Body of pancreas (tissue), 4 donors: Measurements from ENCODE around the gene PAX2. TPM values are rescaled to one million over a fixed set of nuclear protein-coding genes. Genes with fewer than 3 reads are reported as not detected.

ENCODE experiments used
- ATAC-seq: fragments of 150-250 bp; one replicate; pipeline ENCODE4 v1.9.1; 2016
- DNase-seq, 4 donors: peaks; one replicate each; pipeline ENCODE4 v3.0.0-alpha.2; 2019
- H3K27ac ChIP-seq, 4 donors: fragments of 200-600 bp; sonication (generic); 1 replicate in 3 of 4; 2 replicates in 1 of 4; pipeline versions ENCODE4 v1.5.1 to v1.6.1; 2016 to 2019; ENCODE audit warnings: mild to moderate bottlenecking in 1 of 4, mixed read lengths in 1 of 4, moderate library complexity in 1 of 4
- H3K27me3 ChIP-seq, 2 donors: fragments of 200-600 bp; sonication (generic); one replicate each; pipeline ENCODE4 v1.6.0; 2016; ENCODE audit warnings: mild to moderate bottlenecking in 1 of 2
- H3K36me3 ChIP-seq, 2 donors: fragments of 200-600 bp; sonication (generic); replicated peaks in 1 of 2; 2 replicates each; pipeline ENCODE4 v1.5.1; 2016; ENCODE audit warnings: low read depth in 2 of 2; ENCODE audit not compliant: insufficient read depth in 1 of 2
- H3K4me1 ChIP-seq: fragments of 200-600 bp; sonication (generic); one replicate; pipeline ENCODE4 v1.6.0; 2016
- H3K4me3 ChIP-seq, 2 donors: fragments of 200-600 bp; sonication (generic); 1 replicate in 1 of 2; 2 replicates in 1 of 2; pipeline ENCODE4 v1.5.1; 2016 to 2019
- H3K9me3 ChIP-seq, 3 donors: fragments of 200-600 bp; sonication (generic); 1 replicate in 2 of 3; 2 replicates in 1 of 3; pipeline ENCODE4 v1.5.1; 2016
- POLR2A ChIP-seq, 3 donors: fragments of 450-650 bp; IDR thresholded peaks; one replicate each; pipeline ENCODE4 v1.6.1; 2016; ENCODE audit warnings: antibody characterized with exemption in 3 of 3, mild to moderate bottlenecking in 2 of 3
- WGBS, 2 donors: methylation state at CpG; one replicate each; pipeline ENCODE4 v1.1.5; 2017; 5-methylcytosine and 5-hydroxymethylcytosine counted together
- intact Hi-C: fragments of 100-400 bp; cut with DNase I; formaldehyde crosslinking; loops from one replicate; pipeline ENCODE4 v1.15.1; 2023
- total RNA-seq, 2 donors: library from RNA; depleted of rRNA; stranded (reverse); fragments of >200 nt; gene quantifications; one replicate each; pipeline ENCODE4 v1.1.0, GENCODE V29; 2016
- TF ChIP-seq, protein P1 (sequence below), 7 experiments: fragments of 450-650 bp in 4 of 7; fragments of 200-600 bp in 3 of 7; sonication (generic) in 3 of 7; IDR thresholded peaks; one replicate each; pipeline ENCODE4 v1.5.1; 2016 to 2019; ENCODE audit warnings: antibody characterized with exemption in 7 of 7

The PAX2 gene
- total RNA-seq, 2 donors from 2014 or later = under 0.01 TPM; not detected in 1

DNA sequence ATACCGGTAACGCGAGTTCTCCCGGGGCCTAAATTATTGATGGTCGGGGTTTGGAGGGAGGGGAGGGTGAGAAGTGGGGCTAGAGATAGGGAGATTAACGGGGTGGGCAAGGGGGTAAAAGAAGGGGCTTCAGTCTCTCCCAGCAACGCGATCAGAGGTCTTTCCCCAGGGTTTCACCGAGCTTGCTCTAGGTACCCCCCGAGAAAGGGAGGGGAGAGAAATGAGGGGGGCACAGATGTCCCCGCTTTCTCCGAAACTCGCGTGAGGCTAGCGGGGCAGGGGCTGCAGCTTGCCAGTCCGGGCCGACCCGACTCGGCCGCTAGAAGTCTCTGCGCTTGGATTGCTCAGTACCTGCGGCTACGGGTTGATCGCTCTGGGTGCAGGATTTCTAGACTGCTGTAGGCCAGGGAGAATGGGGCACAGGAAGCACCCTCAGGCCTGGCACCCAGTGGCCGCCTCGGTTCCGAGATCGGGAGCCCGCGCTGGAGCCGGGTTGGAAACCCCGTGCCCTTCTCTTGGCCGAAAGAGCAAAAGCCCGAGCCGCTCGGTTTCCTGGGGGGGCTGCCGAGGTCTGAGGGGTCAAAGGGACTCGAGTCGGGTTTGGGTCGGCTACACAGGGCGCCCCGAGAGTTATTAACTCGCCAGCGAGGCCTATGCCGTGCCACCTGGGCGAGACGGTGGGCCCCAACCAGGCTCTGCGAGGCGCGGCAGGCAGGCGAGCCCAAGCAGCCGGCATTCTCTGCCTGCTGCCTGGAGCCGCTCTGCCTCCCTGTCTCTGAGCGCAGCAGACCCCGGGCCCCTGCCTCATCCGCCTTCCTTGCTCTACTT lies 3.1 kb downstream of the PAX2 start:
- DNase-seq (no peak), ATAC-seq (no peak)
- Histone ChIP-seq H3K4me1 (peaks cover 53% of the 10 kb centered on the region), H3K4me3 (no peak overlapping the region), H3K27me3 (peaks cover 4 to 79% of the 10 kb centered on the region in 2 donors), H3K36me3 (no peaks in the 10 kb centered on the region), H3K27ac (no peak overlapping the region), H3K9me3 (no peaks in the 10 kb centered on the region)
- TF ChIP-seq, protein P1, sequence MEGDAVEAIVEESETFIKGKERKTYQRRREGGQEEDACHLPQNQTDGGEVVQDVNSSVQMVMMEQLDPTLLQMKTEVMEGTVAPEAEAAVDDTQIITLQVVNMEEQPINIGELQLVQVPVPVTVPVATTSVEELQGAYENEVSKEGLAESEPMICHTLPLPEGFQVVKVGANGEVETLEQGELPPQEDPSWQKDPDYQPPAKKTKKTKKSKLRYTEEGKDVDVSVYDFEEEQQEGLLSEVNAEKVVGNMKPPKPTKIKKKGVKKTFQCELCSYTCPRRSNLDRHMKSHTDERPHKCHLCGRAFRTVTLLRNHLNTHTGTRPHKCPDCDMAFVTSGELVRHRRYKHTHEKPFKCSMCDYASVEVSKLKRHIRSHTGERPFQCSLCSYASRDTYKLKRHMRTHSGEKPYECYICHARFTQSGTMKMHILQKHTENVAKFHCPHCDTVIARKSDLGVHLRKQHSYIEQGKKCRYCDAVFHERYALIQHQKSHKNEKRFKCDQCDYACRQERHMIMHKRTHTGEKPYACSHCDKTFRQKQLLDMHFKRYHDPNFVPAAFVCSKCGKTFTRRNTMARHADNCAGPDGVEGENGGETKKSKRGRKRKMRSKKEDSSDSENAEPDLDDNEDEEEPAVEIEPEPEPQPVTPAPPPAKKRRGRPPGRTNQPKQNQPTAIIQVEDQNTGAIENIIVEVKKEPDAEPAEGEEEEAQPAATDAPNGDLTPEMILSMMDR (IDR thresholded peaks at IDR 0.05) = no peak
- no peak for TF ChIP-seq POLR2A (IDR thresholded peaks at IDR 0.05)
- WGBS, 2 donors = 3 to 4% methylated on average over 35 to 56 of the region's 56 CpGs
- intact Hi-C loops = loop anchor here (10.0 kb wide), 1 partner anchor 184 kb away; no protein-coding TSS in a partner anchor

DNA sequence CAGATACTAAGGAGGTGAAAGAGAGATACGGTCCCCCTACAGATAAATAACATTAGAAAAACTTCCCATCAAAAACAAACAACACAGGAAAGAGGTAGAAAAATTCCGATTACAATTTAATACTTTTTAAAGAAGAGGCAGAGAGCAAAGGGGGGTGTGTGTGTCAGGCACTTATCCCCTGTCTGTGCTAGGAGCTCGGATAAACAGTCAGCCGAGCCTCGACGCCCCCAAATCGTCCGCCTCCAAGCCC lies 3.6 kb downstream of the PAX2 start:
- Histone ChIP-seq H3K27ac (no peak overlapping the region), H3K9me3 (no peaks in the 10 kb centered on the region), H3K27me3 (peaks cover 4 to 74% of the 10 kb centered on the region in 2 donors), H3K36me3 (no peaks in the 10 kb centered on the region), H3K4me3 (no peak overlapping the region), H3K4me1 (peaks cover 47% of the 10 kb centered on the region)
- TF ChIP-seq, protein P1 (IDR thresholded peaks at IDR 0.05) = no peak
- intact Hi-C loops = loop anchor here (10.0 kb wide), 1 partner anchor 184 kb away; no protein-coding TSS in a partner anchor
- no peak for DNase-seq
- no peak for ATAC-seq
- WGBS, 2 donors = 6 to 7% methylated on average over 8 of the region's 8 CpGs

DNA sequence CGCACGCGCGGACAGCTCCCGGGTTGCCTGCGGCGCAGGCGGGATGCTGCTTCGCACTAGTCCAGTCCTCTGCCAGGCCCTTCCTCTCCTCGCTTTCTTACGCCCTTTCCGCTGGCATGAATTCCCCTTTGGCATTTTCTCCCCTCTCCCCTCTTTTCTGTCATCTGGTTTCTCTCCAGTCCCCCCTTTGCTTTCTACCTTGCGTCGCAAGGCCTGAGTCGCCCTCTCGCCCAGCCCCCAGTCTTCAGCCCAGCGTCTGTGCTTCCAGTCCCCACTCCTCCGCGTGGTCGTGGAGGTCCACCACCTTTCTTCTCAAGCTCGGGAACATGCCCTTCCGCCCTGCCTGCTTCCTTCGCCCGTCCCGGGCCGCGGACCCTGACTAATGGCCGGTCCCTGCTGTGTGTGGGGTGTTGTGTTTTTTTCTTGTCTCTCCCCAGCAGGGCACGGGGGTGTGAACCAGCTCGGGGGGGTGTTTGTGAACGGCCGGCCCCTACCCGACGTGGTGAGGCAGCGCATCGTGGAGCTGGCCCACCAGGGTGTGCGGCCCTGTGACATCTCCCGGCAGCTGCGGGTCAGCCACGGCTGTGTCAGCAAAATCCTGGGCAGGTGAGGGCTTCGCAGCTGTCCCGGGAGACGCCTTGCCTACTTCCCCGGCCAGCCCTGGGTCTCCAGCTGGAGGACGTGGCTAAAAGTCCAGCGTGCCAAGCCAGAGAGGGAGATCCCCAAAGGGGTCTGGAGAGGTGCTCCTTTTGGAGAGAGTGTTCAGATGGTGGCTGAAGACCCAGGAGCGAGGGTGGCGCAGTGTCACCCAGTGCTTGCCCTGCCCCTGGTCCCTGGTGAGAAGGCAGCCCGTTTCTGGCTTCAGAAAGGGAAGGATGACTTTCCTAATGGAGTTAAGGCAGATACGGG lies 4.2 kb downstream of the PAX2 start:
- Histone ChIP-seq H3K27ac (no peak overlapping the region), H3K27me3 (peaks cover 4 to 68% of the 10 kb centered on the region in 2 donors), H3K4me3 (no peak overlapping the region), H3K36me3 (no peaks in the 10 kb centered on the region), H3K9me3 (no peaks in the 10 kb centered on the region), H3K4me1 (peaks cover 41% of the 10 kb centered on the region)
- DNase-seq = no peak
- ATAC-seq = no peak
- intact Hi-C loops = loop anchor here (10.0 kb wide), 1 partner anchor 185 kb away; no protein-coding TSS in a partner anchor
- TF ChIP-seq POLR2A (IDR thresholded peaks at IDR 0.05) = no peak
- TF ChIP-seq, protein P1 (IDR thresholded peaks at IDR 0.05) = no peak
- 7 to 11% methylated on average over 33 to 50 of the region's 50 CpGs for WGBS, 2 donors

DNA sequence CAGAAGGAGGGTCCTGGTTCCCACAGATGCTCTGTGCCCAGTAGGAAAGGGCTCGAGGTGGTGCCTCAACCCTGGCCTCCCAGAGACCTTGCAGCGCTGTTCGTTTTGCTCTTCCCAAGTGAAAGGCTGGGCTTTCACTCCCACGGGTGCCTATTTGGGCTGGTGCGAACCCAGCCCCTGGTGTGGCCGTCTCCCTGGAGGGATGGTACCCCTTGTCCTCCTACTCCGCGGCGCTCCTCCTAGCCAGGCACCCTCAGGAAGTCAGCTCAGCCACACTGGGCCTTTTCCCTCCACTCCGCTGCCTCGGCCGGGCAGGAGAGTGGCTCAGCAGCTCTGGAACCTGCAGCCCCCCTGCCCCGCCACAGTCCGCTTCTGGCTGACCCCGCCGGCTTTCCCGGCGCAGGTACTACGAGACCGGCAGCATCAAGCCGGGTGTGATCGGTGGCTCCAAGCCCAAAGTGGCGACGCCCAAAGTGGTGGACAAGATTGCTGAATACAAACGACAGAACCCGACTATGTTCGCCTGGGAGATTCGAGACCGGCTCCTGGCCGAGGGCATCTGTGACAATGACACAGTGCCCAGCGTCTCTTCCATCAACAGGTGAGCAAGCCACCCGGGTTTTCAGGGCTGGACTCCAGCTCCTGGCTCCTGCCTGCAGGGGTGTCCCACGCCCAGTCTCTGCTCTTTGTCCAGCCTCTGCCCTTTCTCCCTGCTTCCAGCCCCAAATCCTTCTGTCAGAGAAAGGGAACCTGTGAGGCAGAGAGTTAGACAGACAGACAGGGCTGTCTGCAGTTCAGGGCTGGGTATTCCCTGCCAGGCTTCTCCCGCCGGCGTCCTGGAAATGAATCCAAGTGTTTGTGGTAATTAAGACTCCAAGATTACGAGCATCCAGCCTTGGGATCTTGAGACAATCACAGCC lies 5.2 kb downstream of the PAX2 start:
- intact Hi-C loops = no loop called here
- TF ChIP-seq, protein P1 (IDR thresholded peaks at IDR 0.05) = no peak
- no peak for TF ChIP-seq POLR2A (IDR thresholded peaks at IDR 0.05)
- no peaks in the 10 kb centered on the region for H3K36me3 ChIP-seq
- WGBS, 2 donors = 9 to 10% methylated on average over 21 to 37 of the region's 37 CpGs
- H3K4me1 ChIP-seq = peaks cover 32% of the 10 kb centered on the region
- H3K27me3 ChIP-seq = peaks cover 4 to 62% of the 10 kb centered on the region in 2 donors
- ATAC-seq = no peak
- H3K9me3 ChIP-seq = no peaks in the 10 kb centered on the region
- no peak overlapping the region for H3K4me3 ChIP-seq
- no peak overlapping the region for H3K27ac ChIP-seq
- DNase-seq = no peak
